ENCODE results near the gene TAS2R38. TPM values are rescaled to one million over a fixed set of nuclear protein-coding genes. Genes with fewer than 3 reads are reported as not detected.

The TAS2R38 gene
- total RNA-seq, 1 donor from 2014 or later, result not detected

DNA sequence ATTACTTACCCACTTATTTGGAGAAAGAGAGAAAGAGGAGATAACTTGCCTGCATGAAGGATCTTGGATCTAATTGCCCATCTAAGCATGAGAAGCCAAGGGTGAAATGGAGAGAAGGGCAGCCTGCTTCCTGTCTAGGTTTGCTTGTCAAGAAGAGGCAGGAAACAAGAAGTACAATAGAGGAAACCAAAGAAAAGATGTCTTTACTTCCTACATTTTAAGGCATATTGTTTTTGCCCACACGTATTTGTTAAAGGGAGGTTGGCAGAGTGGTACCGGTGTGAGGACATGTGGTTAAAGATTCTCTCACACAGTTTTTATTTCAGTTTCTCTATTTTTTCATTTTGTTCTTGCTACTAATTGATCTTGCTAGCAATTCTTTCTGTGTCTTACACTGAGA is 6.0 kb upstream of the TAS2R38 start:
- DNase-seq (ENCODE audit: low spot score), result no peak
- Mint-ChIP-seq H3K27ac (no peak overlapping the region), H3K9me3 (no peaks in the 10 kb centered on the region), H3K36me3 (no peaks in the 10 kb centered on the region), H3K27me3 (ENCODE audit: insufficient read depth, low read depth) (peaks cover 2% of the 10 kb centered on the region), H3K4me1 (no peaks in the 10 kb centered on the region), H3K4me3 (no peak overlapping the region)
- Histone ChIP-seq H3K4me3 (no peak overlapping the region), H3K4me2 (no peak overlapping the region), H3F3A (ENCODE audit: low read depth) (no peaks in the 10 kb centered on the region), H3K27ac (no peak overlapping the region), H3K36me3 (no peaks in the 10 kb centered on the region), H2AFZ (replicated peaks) (no peak overlapping the region), H3K9ac (no peak overlapping the region), H4K20me1 (ENCODE audit: low read depth) (no peaks in the 10 kb centered on the region), H3K9me3 (ENCODE audit: low read depth) (no peaks in the 10 kb centered on the region), H3K4me1 (no peaks in the 10 kb centered on the region), H3K79me2 (ENCODE audit: low read depth) (no peaks in the 10 kb centered on the region), H3K27me3 (no peaks in the 10 kb centered on the region)
- no peak for TF ChIP-seq EZH2 (IDR thresholded peaks at IDR 0.05)
- no peak for TF ChIP-seq CTCF (IDR thresholded peaks at IDR 0.05)
- TF ChIP-seq EZH2phosphoT487 (IDR thresholded peaks at IDR 0.05), result no peak

GRCh38 chr7:141978351-141978750 is 4.8 kb upstream of the TAS2R38 start:
- no peaks in the 10 kb centered on the region for H3K4me1 ChIP-seq
- no peaks in the 10 kb centered on the region for H4K20me1 ChIP-seq (ENCODE audit: low read depth)
- Mint-ChIP-seq H3K27me3 (ENCODE audit: insufficient read depth, low read depth) (peaks cover 2% of the 10 kb centered on the region), H3K4me3 (no peak overlapping the region), H3K36me3 (no peaks in the 10 kb centered on the region), H3K27ac (no peak overlapping the region), H3K9me3 (no peaks in the 10 kb centered on the region), H3K4me1 (no peaks in the 10 kb centered on the region)
- TF ChIP-seq EZH2phosphoT487 (IDR thresholded peaks at IDR 0.05) (no peak), CTCF (IDR thresholded peaks at IDR 0.05) (no peak), EZH2 (IDR thresholded peaks at IDR 0.05) (no peak)
- DNase-seq (ENCODE audit: low spot score), result no peak
- H3K36me3 ChIP-seq, result no peaks in the 10 kb centered on the region
- no peaks in the 10 kb centered on the region for H3K9me3 ChIP-seq (ENCODE audit: low read depth)
- no peaks in the 10 kb centered on the region for H3K27me3 ChIP-seq
- H3F3A ChIP-seq (ENCODE audit: low read depth), result no peaks in the 10 kb centered on the region
- H3K79me2 ChIP-seq (ENCODE audit: low read depth), result no peaks in the 10 kb centered on the region
- H3K9ac ChIP-seq, result no peak overlapping the region
- H2AFZ ChIP-seq (replicated peaks), result no peak overlapping the region
- no peak overlapping the region for H3K27ac ChIP-seq
- H3K4me2 ChIP-seq, result no peak overlapping the region
- H3K4me3 ChIP-seq, result no peak overlapping the region

DNA sequence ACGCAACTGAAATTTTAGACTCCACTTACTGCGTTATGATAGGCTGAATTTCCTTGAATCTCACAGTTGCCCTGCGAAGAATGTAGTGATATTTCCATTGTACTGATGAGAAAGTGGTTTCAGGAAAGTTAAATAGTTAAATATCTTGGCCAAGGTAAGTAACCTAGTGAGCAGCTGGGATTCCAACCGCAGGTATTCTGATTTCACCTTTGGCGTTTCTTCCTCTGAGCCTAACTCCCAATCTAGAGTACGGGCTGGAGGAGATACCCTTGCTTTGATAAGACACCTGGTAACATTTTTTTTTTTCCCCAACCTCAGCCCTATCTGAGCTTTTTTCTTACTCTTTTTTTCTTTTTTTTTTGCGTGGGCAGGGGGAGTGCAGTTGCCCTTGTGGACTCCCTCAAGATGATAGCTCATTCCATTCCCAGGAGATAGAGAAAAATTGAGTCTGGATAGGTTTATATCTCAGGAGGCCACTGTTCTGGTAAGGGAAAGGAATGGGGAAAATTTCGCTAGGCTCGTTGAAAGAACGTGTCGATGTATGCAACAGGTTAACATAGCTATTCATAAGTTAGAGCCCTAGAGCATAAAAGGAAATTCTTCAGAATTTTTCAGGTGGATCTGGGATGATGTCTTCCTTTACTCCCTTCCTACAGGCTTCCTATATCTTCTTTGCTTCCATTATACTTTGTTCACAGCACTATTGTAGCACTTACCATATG is 3.1 kb upstream of the TAS2R38 start:
- H3K27me3 ChIP-seq, result no peaks in the 10 kb centered on the region
- no peaks in the 10 kb centered on the region for H3K4me1 Mint-ChIP-seq
- no peak overlapping the region for H3K9ac ChIP-seq
- H3K4me1 ChIP-seq, result no peaks in the 10 kb centered on the region
- no peaks in the 10 kb centered on the region for H3F3A ChIP-seq (ENCODE audit: low read depth)
- H3K36me3 ChIP-seq, result no peaks in the 10 kb centered on the region
- H3K27ac Mint-ChIP-seq, result no peak overlapping the region
- peak overlapping the region; percentile 31 for H3K4me3 ChIP-seq
- no peak for TF ChIP-seq EZH2phosphoT487 (IDR thresholded peaks at IDR 0.05)
- TF ChIP-seq CTCF (IDR thresholded peaks at IDR 0.05), result no peak
- TF ChIP-seq EZH2 (IDR thresholded peaks at IDR 0.05), result no peak
- H3K9me3 ChIP-seq (ENCODE audit: low read depth), result no peaks in the 10 kb centered on the region
- H3K27me3 Mint-ChIP-seq (ENCODE audit: insufficient read depth, low read depth), result peaks cover 2% of the 10 kb centered on the region
- no peaks in the 10 kb centered on the region for H4K20me1 ChIP-seq (ENCODE audit: low read depth)
- no peak for DNase-seq (ENCODE audit: low spot score)
- no peaks in the 10 kb centered on the region for H3K9me3 Mint-ChIP-seq
- no peaks in the 10 kb centered on the region for H3K36me3 Mint-ChIP-seq
- no peak overlapping the region for H3K4me3 Mint-ChIP-seq
- H3K4me2 ChIP-seq, result peak overlapping the region; percentile 64
- H3K79me2 ChIP-seq (ENCODE audit: low read depth), result no peaks in the 10 kb centered on the region
- H2AFZ ChIP-seq (replicated peaks), result peak overlapping the region; percentile 95
- no peak overlapping the region for H3K27ac ChIP-seq

All from neural progenitor cell (in vitro differentiated cells).